PC-3 (cell line): ENCODE measurements around the gene ANKRD52. TPM values are rescaled to one million over a fixed set of nuclear protein-coding genes. Genes with fewer than 3 reads are reported as not detected.

Experiments
- ATAC-seq: fragments of 200-7000 bp; cut with Tn5 transposase; 2 replicates; pipeline ENCODE4 v1.9.1; 2020; ENCODE audit warnings: mild to moderate bottlenecking, moderate library complexity
- BruUV-seq: library from RNA; stranded (reverse); fragments of 400-500 nt; replicated peaks from 2 replicates; lab custom pipeline; 2021; lab: Mats Ljungman, UMichigan
- CTCF ChIA-PET: fragments of 300-600 bp; sonication (Branson Sonifier 250); formaldehyde crosslinking; loops from one replicate; lab custom pipeline; 2022; ENCODE audit warnings: antibody characterized with exemption; lab: Charles Lee
- POLR2A ChIA-PET: fragments of 300-600 bp; sonication (Branson Sonifier 250); formaldehyde crosslinking; loops from one replicate; lab custom pipeline; 2022; ENCODE audit warnings: antibody characterized with exemption; ENCODE audit not compliant: unreplicated experiment; lab: Charles Lee
- DNase-seq: peaks from one replicate; pipeline ENCODE4 v3.0.0-alpha.2; 2015
- H2AFZ ChIP-seq: fragments of 300-600 bp; sonication (generic); 2 replicates; pipeline ENCODE4 v1.6.0; 2016; ENCODE audit warnings: antibody characterized with exemption, low read length
- H3F3A ChIP-seq: fragments of 300-600 bp; sonication (generic); one replicate; pipeline ENCODE4 v1.6.0; 2017; ENCODE audit warnings: antibody characterized with exemption, low read length, control low read depth, mild to moderate bottlenecking; ENCODE audit not compliant: unreplicated experiment
- H3K27ac ChIP-seq: fragments of 300-600 bp; sonication (generic); 2 replicates; pipeline ENCODE4 v1.5.1; 2016; ENCODE audit warnings: mild to moderate bottlenecking, low read length
- H3K27me3 ChIP-seq: fragments of 300-600 bp; sonication (generic); 2 replicates; pipeline ENCODE4 v1.6.1; 2016; ENCODE audit warnings: low read length, mixed read lengths
- H3K36me3 ChIP-seq: fragments of 300-600 bp; sonication (generic); 2 replicates; pipeline ENCODE4 v1.6.1; 2016; ENCODE audit warnings: low read depth, mixed run types, low read length, mixed read lengths
- H3K4me1 ChIP-seq: fragments of 300-600 bp; sonication (generic); 2 replicates; pipeline ENCODE4 v1.5.1; 2016; ENCODE audit warnings: low read length; ENCODE audit not compliant: insufficient read depth
- H3K4me2 ChIP-seq: fragments of 300-600 bp; sonication (generic); 2 replicates; pipeline ENCODE4 v1.6.0; 2016; ENCODE audit warnings: low read length
- H3K4me3 ChIP-seq: fragments of 300-600 bp; sonication (generic); 2 replicates; pipeline ENCODE4 v1.5.1; 2016; ENCODE audit warnings: mild to moderate bottlenecking, low read length, mixed read lengths
- H3K79me2 ChIP-seq: fragments of 300-600 bp; sonication (generic); 2 replicates; pipeline ENCODE4 v1.6.1; 2017; ENCODE audit warnings: low read length, mixed read lengths
- H3K9ac ChIP-seq: fragments of 300-600 bp; sonication (generic); 2 replicates; pipeline ENCODE4 v1.6.0; 2016; ENCODE audit warnings: mild to moderate bottlenecking, low read length
- H3K9me2 ChIP-seq: fragments of 300-600 bp; sonication (generic); replicated peaks from 2 replicates; pipeline ENCODE4 v1.6.1; 2016; ENCODE audit warnings: mixed run types, low read length, mixed read lengths
- H3K9me3 ChIP-seq: fragments of 300-600 bp; sonication (generic); 2 replicates; pipeline ENCODE4 v1.6.1; 2016; ENCODE audit warnings: low read length, mixed read lengths
- H4K20me1 ChIP-seq: fragments of 300-600 bp; sonication (generic); 2 replicates; pipeline ENCODE4 v1.6.1; 2016; ENCODE audit warnings: low read length, mixed read lengths
- CTCF ChIP-seq: fragments of 300-600 bp; sonication (generic); conservative IDR thresholded peaks from 2 replicates; pipeline ENCODE4 v1.5.1; 2017; ENCODE audit warnings: antibody characterized with exemption, low read depth, mild to moderate bottlenecking, low read length
- EZH2 ChIP-seq: fragments of 300-600 bp; sonication (generic); IDR thresholded peaks from one replicate; pipeline ENCODE4 v1.6.1; 2017; ENCODE audit warnings: antibody characterized with exemption, mild to moderate bottlenecking, low read length; ENCODE audit not compliant: unreplicated experiment
- EZH2phosphoT487 ChIP-seq: fragments of 300-600 bp; sonication (generic); IDR thresholded peaks from 2 replicates; pipeline ENCODE4 v1.6.1; 2018; ENCODE audit warnings: mild to moderate bottlenecking, antibody characterized with exemption, low read length, borderline replicate concordance
- intact Hi-C: fragments of 100-400 bp; cut with micrococcal nuclease; formaldehyde crosslinking; loops from 2 replicates; pipeline ENCODE4 v1.9.0; 2023
- total RNA-seq: library from RNA; depleted of rRNA; stranded (reverse); fragments of >200 nt; gene quantifications from 2 replicates; pipeline ENCODE4 v1.2.3, GENCODE V29; 2014

The ANKRD52 gene
- total RNA-seq, 1 experiment from 2014 or later: 19.1 TPM

- ChIA-PET POLR2A (no interaction called here), CTCF (no interaction called here)
- no peak overlapping the region for H3K4me2 ChIP-seq
- DNase-seq (no peak), ATAC-seq (no peak)
- intact Hi-C loops: no loop called here
- H3K9me2 ChIP-seq: no peaks in the 10 kb centered on the region
- 0 out of 2 replicates have a peak, but pooled peaks cover under 1% of the 10 kb centered on the region for H3K79me2 ChIP-seq
- no peak overlapping the region for H3K9ac ChIP-seq
- no peak overlapping the region for H3K27ac ChIP-seq
- TF ChIP-seq EZH2phosphoT487 (no peak), EZH2 (no peak), CTCF (no peak)
- no peaks in the 10 kb centered on the region for H3K27me3 ChIP-seq
- no peak overlapping the region for H3K4me3 ChIP-seq
- H4K20me1 ChIP-seq: no peaks in the 10 kb centered on the region
- no peak overlapping the region for H2AFZ ChIP-seq
- BruUV-seq: no TSS peak
- no peaks in the 10 kb centered on the region for H3K9me3 ChIP-seq
- no peaks in the 10 kb centered on the region for H3F3A ChIP-seq
- H3K4me1 ChIP-seq: peaks cover 8% of the 10 kb centered on the region
- H3K36me3 ChIP-seq: peaks cover 13% of the 10 kb centered on the region
These were observed 46.8 kb upstream of the ANKRD52 start for GRCh38 chr12:56304872-56305590.

GRCh38 chr12:56304276-56304675 is 46.1 kb upstream of the ANKRD52 start:
- peaks cover 13% of the 10 kb centered on the region for H3K36me3 ChIP-seq
- H3K27ac ChIP-seq: no peak overlapping the region
- H3K27me3 ChIP-seq: no peaks in the 10 kb centered on the region
- TF ChIP-seq CTCF (no peak), EZH2 (no peak), EZH2phosphoT487 (no peak)
- H3K9me3 ChIP-seq: no peaks in the 10 kb centered on the region
- H3F3A ChIP-seq: no peaks in the 10 kb centered on the region
- ChIA-PET CTCF (no interaction called here), POLR2A (no interaction called here)
- H3K9ac ChIP-seq: no peak overlapping the region
- no peak overlapping the region for H2AFZ ChIP-seq
- no TSS peak for BruUV-seq
- no peak overlapping the region for H3K4me3 ChIP-seq
- no peak for ATAC-seq
- no peak for DNase-seq
- H3K4me2 ChIP-seq: no peak overlapping the region
- H3K4me1 ChIP-seq: peaks cover 8% of the 10 kb centered on the region
- H3K9me2 ChIP-seq: no peaks in the 10 kb centered on the region
- intact Hi-C loops: no loop called here
- 0 out of 2 replicates have a peak, but pooled peaks cover under 1% of the 10 kb centered on the region for H4K20me1 ChIP-seq
- H3K79me2 ChIP-seq: peaks cover 8% of the 10 kb centered on the region
